RKO (cell line): ENCODE measurements around the gene EDA.
A peak's percentile ranks its signal among the peaks of the same experiment; 100 is the strongest.

Experiments used
- DNase-seq: peaks from one replicate; pipeline ENCODE4 v3.0.0-alpha.2; 2016; ENCODE audit warnings: low spot score

EDA gene

GRCh38 chrX:70026112-70026850, 410.4 kb downstream of the EDA start:
- no peak for DNase-seq

DNA sequence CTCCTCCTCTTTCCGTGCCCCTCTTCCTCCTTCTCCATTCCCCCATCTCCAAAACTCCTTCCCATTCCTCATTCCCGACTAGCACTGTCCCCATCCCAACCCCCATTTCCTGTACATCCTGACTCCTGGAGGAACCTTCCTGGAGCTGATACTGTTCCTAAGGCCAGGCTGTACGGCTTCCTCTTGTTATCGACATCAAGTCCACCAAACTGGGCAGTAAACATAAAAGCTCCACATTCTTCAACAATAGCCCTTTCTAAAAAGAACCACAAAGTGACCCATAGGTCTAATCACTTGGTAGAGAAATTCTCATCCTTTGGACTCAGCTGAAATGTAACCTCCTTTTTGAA, 410.9 kb downstream of the EDA start:
- no peak for DNase-seq

- DNase-seq: no peak
Observed at GRCh38 chrX:70029863-70030262, 413.9 kb downstream of the EDA start.

DNA sequence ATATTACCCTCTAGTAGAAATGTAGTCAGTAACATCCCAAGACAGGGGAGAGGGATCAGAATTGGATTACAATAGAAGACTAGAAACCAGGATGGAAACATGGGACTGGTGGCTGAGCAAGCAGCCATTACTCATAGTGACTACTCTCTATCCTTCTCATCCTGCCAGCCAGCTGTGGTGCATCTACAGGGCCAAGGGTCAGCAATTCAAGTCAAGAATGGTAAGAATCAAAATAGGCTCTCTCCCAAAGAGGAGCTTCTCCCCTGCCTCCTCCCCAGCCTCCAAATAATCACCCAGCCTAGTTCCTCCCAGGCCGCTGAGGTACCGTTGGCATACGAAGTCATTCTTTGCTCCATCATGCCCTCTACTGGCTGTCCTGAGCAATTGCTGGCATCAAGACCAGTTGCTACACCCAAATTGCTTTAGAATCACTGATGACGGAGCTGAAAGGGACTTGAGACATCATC, 414.4 kb downstream of the EDA start:
- DNase-seq: peak; percentile 73

- no peak for DNase-seq
Observed at GRCh38 chrX:70032792-70033191, 416.9 kb downstream of the EDA start.

GRCh38 chrX:70033348-70034051, 417.6 kb downstream of the EDA start:
- peak; percentile 21 for DNase-seq

DNA sequence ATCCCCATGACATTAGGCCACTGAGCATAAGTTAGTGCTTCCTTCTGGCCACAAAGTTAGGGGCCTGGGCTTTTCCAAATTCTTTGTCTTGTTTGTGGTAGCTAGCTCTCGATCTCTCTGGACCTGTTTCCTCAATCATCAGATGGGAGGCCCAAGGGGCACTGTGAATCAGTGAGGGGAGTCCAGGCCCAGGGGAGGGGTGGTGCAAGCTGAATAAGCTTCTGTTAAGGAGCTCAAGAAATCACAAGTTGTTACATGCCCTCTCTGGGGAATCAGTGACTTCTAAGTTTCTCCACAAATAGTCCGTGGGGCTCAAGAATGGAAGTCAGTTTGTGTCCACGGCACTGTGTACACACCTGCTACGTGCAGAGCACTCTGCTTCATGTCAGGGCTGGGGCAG, 418.7 kb downstream of the EDA start:
- DNase-seq: no peak

- no peak for DNase-seq
Observed at GRCh38 chrX:70038515-70038914, 422.6 kb downstream of the EDA start.

- DNase-seq: no peak
Observed at GRCh38 chrX:70038951-70039350, 423.0 kb downstream of the EDA start.

DNA sequence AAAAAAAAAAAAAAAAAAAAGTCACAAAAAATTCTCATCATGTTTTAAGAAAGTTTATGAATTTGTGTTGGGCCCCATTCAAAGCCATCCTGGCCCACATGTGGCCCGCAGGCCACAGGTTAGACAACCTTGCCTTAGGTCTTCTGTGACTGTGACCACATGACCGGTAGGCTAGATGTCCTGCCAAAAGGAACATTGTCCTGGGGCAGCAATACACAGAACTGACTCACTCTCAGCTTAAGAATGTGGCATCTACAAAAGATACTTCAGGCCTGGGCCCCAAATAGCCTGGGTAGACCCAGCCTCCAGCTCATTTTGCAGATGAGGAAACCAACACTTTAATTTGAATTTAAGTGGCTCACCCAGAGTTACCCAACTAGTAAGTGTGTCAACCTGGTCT, 423.8 kb downstream of the EDA start:
- no peak for DNase-seq

DNA sequence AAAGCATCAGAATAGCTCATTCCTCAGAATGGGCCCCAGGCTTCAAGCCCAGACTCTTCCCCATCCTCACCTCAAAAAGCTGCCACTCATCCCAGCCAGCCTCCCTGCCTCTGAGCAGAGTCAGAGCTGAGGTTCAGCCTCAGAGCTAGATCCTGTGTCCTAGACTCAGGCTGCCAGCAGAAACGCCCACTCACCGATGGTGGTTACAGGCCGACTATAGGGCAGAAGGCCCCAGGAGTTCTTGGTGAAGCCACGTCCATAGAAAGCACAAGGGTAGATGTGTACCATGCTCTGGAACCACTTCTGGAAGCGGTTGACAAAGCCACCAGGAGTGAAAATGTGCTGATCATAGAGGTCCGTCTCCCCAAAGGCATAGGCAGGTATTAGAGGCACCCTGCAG, 426.1 kb downstream of the EDA start:
- no peak for DNase-seq

DNA sequence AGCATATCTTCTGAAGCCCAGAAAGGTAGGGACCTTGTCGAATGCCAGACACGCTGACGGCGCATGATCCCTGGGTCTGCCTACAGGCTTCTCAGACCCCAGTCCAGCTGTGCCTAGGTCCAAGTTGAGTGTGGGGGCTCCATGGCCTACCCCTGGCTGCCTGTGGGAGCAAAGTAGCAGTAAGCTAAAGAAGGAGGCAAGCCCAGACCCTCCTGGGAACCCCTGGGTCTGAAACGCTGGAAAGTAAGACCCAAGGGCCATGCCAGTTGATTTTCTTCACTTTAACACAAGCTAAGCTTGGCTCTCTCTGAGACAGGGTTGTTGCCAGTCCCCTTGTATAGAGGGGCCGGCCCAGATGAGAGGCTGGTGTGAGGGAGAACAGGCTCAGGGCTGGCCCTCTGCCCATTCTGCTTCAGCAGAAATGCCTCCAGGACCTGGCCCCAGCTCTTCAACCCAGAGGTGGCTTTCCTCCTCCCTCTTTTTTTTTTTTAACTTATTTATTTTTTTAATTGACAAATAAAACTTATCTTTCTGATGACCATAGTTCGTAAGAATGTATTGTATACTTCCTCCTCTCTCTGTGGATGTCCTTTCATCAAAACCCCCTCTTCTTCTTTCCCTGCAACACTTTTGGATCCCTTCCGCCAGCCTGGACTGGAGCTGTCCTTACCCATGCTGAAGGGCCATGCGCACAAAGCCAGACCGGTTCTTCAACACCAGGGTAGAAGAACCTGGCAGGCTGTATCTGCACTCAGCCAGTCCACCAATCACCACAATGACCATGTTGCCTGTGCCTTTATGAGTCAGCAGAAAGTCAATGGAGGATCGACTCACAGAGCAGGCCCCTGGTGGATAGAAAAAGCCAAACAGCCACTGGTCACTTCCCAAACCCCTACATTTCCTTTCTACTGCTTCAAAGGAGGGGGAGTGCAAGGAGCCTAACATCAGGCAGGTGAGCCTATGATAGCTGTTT, 426.8 kb downstream of the EDA start:
- peak; percentile 21 for DNase-seq

- DNase-seq: no peak
Observed at GRCh38 chrX:70043685-70044084, 427.8 kb downstream of the EDA start.

DNA sequence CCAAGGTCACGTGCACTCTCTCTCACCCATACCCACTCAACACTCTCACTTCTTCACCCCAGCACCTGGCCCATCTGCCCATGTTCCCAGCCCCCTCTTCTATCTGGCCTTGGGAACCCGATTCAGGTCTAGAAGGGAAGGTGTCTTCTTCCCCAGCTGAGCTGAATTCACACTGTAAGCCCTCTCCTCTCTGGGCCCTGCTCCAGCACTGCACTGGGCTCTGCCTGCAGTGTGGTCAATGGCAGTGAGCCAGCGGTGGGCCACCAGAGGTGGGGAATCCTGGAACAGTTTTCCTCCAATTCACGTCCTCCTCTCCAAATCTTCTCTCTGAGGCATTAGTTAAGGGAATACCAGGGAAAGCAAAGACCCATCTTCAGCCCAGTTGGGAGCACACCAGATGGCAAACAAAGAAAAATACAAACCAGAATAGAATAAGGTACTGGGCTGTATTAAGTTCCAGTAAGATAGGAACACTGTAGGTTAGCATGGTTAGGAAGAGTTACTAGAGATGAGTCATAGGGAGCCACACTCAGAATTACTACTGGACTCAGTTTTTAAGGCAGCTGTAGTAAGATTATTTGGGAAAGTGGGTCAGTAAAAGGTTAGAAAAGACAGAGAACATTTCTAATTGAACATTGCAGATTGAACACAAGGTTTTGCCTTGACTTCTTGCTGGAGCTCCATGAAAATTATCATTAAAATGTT, 428.8 kb downstream of the EDA start:
- no peak for DNase-seq

DNA sequence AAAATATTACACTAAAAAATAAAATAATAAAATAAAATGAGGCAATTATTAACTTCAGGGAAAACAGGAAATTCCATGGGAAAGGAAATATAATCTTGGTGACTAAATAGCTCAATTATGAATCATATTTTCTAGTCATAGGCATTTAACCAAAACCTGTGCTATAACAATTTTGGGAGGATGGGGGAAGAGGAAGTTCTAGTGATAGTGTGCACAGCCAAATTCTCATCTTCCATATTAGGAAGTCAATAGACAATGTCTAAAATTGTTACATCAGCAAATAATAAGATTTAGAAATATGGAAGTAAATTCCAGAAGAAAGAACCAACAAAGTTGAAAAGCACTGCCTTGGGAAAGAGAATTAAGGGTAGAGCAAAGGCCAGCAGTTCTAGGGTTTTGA, 431.1 kb downstream of the EDA start:
- peak; percentile 38 for DNase-seq

GRCh38 chrX:70049406-70049805, 433.5 kb downstream of the EDA start:
- DNase-seq: no peak

DNA sequence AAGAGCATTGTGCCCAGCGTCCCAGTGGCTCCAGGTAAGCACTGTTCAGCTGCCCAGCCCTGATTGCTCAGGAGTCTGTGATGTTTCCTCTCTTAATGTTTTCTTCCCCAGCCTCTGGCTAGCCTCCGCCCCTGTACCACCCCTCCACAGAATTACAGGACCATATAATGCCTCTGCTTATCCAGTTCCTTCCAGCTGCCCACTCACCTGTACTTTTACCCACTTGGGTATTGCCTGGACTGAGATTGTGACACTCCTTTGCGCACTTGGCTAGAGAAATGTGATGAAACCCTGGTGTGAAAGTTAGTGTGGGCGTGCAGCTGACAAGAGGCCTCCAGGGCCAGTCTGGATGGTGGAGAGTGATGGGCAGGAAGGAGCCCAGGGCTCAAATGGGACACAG, 434.0 kb downstream of the EDA start, which contains the start of gene AWAT2:
Gene AWAT2 (minus strand): TSS at position 14 of the 400 bp plus-strand sequence. CDS start 6 bp downstream, at position 8.
- no peak for DNase-seq

DNA sequence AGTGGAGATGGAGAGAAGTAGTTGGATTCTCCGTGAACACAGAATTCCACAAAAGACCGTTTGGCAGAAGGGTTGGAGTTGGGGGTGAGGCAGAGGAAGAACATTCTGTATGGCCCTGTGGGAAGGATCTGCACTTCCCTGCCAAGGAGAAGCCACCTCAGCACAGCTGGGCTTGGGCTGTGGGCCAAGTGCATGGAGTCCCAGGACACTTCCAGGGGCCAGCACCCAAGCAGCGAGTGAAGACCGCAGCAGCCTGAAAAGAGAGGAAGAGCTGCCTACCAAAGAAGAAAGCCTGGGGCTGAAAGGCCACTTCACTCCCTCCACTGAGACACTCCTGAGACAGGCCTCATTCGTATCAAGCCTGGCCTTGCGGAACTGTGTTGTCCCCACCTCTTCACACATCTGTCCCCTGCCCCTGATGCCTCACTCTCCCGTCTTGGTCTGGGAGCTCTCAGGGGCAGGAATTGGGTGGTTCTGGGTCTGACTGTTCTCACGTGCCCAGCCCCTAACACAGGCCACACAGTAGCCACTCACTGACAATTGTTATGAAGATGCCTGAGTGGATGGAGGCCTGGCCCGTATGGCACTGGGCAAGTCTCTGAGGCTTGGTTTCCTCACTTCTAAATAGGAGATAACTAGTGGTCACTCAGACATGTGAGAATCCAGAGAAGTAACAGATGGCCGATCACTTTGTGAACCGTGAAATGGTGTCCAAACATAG, 437.1 kb downstream of the EDA start:
- DNase-seq: no peak

DNA sequence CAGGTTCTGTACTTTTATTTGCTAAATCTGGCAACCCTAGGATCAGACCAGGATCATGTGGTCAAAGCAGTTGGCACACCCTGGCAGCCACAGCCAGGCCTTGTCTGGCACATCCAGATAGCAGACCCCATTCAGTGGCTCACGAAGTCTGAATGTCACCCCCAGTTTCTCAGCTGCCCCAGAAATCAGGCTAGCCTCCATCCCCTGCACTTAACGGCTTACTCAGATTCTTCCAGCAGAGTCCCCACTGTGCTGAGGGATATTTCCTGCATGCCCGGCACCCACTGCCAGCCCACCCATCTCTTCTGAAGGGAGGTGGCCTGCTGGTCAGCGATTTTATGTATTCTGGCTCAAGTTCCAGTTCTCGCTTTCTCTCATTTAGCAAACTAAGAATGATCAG, 438.5 kb downstream of the EDA start:
- no peak for DNase-seq

- DNase-seq: no peak
Observed at GRCh38 chrX:70062076-70062475, 446.2 kb downstream of the EDA start, which contains the start of gene OTUD6A. TSS of gene OTUD6A (plus strand) at chrX:70062457. CDS start at chrX:70062525, 68 bp downstream.

DNA sequence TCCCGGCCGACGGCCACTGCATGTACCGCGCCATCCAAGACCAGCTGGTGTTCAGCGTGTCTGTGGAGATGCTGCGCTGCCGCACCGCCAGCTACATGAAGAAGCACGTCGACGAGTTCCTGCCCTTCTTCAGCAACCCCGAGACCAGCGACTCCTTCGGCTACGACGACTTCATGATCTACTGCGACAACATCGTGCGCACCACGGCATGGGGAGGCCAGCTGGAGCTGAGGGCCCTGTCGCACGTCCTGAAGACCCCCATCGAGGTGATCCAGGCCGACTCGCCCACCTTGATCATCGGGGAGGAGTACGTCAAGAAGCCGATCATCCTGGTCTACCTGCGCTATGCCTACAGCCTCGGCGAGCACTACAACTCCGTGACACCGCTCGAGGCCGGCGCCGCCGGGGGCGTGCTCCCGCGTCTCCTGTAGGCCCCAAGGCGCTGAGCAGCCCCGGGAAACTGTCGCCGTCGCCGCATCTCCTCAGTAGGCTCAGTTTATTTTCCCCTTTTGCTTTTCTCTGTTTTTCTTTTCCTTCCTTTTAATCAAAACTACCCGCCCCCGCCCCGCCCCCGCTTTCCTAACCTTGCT, 447.1 kb downstream of the EDA start:
- DNase-seq: no peak
